Measurements from ENCODE around the gene F11R. TPM values are rescaled to one million over a fixed set of nuclear protein-coding genes. Genes with fewer than 3 reads are reported as not detected.
A peak's percentile ranks its signal among the peaks of the same experiment; 100 is the strongest.

Gene F11R
- total RNA-seq, 4 donors from 2014 or later = 4.5 to 28.2 (median 9.9) TPM

DNA sequence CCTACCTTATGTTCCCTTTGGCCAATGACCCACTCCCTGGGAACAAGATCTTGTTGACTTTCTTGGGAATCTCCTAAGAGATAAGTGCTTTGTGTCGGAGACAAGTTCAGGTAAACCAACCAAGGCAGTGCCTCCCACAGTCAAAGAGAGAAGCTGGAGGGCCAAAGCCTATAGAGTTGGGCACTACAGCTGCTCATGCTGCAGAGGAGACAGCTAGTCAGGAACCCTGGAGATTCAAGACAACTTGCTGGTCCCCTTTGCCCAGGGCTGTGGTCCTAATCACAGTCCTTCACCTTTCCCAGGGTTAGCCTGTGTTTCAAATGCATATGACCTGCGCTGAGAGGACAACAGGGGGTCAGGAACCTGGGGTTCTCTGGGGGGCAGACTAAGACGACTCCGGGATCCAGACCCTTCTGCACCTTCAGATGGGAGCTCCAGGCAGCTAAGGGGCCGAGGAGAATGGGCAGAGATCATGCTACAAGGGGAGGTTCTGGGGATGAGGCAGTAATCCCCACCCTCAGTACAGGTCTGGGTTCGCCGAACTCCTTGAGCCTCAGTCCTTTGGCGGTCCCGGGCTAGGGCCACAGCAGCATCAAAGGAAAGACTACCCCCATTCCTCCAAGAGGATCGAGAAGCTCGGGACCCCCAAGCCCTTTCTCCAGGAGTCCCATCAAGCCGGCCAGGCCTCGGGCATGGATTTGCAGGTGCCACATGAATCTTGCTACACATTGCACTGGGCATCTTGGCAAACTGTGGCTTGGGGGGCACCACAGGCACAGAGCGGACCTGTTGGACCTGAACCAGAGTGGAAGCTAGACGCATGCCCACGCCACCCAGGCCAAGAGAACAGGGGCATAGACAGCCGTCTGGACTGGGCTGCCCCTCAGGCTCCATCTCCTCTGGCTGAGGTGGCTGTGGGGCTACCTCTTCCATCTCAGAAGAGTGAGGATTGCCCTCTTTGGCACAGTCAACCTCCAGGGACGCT is 26.8 kb upstream of the F11R start:
- Histone ChIP-seq H3K27me3 (peaks cover 4% of the 10 kb centered on the region), H3K36me3 (peaks cover 0 to 13% of the 10 kb centered on the region in 2 donors), H3K4me3 (no peak overlapping the region), H3K27ac (peak overlapping the region in 1 of 4 donors; percentile 97), H3K4me1 (peaks cover 0 to 26% (median 8%) of the 10 kb centered on the region in 3 donors), H3K9me3 (no peaks in the 10 kb centered on the region)
- ATAC-seq = no peak
- 98 to 100% methylated on average over 1 to 6 of the region's 18 CpGs for WGBS, 2 donors (ENCODE audit: low coverage in 1 of 2)
- TF ChIP-seq EP300 (IDR thresholded peaks at IDR 0.05) = no peak
- no peak for TF ChIP-seq POLR2A (IDR thresholded peaks at IDR 0.05)
- TF ChIP-seq POLR2AphosphoS5 (IDR thresholded peaks at IDR 0.05) = no peak
- TF ChIP-seq, protein P1, sequence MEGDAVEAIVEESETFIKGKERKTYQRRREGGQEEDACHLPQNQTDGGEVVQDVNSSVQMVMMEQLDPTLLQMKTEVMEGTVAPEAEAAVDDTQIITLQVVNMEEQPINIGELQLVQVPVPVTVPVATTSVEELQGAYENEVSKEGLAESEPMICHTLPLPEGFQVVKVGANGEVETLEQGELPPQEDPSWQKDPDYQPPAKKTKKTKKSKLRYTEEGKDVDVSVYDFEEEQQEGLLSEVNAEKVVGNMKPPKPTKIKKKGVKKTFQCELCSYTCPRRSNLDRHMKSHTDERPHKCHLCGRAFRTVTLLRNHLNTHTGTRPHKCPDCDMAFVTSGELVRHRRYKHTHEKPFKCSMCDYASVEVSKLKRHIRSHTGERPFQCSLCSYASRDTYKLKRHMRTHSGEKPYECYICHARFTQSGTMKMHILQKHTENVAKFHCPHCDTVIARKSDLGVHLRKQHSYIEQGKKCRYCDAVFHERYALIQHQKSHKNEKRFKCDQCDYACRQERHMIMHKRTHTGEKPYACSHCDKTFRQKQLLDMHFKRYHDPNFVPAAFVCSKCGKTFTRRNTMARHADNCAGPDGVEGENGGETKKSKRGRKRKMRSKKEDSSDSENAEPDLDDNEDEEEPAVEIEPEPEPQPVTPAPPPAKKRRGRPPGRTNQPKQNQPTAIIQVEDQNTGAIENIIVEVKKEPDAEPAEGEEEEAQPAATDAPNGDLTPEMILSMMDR (IDR thresholded peaks at IDR 0.05) = no peak

DNA sequence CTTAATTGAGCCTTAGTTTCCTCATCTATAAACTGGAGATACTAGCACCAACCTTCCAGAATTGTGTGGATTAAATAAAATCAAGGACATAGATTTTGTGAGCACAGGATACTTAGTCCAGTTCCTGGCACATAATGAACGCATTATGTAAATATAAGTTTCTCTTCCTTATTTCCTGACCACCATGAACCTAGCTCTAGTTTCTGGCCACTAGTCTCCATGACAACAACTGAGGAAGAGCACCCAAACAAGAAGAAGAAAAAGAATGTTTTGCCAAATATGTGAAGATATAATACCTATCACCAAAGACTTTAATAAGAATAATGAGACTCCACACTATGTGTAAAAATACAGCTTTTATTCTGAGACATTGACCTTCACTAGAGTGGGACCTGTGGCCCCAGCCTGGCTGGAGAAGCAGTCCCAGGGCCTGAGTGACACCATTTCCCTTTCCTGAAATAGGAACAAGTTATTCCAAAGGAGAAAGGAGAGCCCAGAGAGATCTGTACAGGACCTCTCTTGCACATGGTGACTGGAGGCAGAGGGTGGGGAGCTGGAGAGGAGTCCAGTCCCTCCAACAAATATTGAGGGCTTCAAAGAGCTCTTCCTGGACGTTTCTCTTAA is 25.8 kb upstream of the F11R start:
- TF ChIP-seq POLR2A (IDR thresholded peaks at IDR 0.05) = no peak
- TF ChIP-seq POLR2AphosphoS5 (IDR thresholded peaks at IDR 0.05) = no peak
- no peak for TF ChIP-seq EP300 (IDR thresholded peaks at IDR 0.05)
- TF ChIP-seq, protein P1 (IDR thresholded peaks at IDR 0.05) = no peak
- Histone ChIP-seq H3K36me3 (peaks cover 0 to 23% of the 10 kb centered on the region in 2 donors), H3K9me3 (no peaks in the 10 kb centered on the region), H3K27ac (peak overlapping the region; percentile 88 to 97 (median 94)), H3K4me3 (peak overlapping the region; percentile 90 to 94), H3K27me3 (no peaks in the 10 kb centered on the region), H3K4me1 (peaks cover 0 to 35% (median 8%) of the 10 kb centered on the region in 3 donors)
- no peak for ATAC-seq
- WGBS, 2 donors (ENCODE audit: low coverage in 1 of 2) = 61 to 80% methylated on average over 1 to 2 of the region's 2 CpGs

DNA sequence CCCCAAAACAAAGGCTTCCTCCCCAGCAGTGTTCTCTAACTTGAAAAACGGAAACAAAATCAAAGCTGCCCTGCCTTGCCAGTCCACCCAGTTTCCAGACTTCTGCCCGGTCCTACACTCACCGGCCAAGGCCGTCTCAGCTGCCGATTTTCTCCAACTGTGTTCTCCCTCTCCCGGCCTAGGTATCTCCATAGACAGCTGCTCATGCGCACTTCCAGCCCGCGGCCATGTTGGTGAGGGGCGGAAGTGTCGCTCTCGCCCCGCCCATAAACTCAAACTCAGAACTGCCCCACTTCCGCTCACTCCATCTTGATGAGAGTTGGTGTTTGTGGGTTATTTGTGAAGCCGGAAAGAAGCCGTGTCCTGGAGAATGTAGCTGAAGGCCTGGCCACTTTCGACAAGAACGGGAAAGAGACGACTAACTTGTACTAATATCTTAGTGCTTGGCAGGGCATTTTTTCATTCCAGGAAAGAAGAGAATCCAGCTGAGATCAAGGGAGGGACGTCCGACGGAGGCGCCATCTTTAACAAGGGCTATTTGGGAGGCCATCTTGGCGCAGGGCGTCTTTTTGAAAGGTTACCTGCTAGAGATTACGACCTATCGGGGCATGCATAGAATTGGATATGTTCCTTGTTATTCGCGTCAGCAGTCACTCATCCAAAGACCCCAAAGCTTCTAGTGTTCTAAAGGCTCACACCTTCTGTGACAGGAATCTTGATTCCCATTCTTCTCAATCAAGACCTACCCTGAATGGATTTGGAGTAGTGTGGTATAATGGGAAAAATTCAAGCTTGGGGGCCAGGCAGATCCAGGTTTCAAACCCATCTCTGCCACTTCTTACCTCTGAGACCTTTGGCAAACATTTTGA is 25.0 kb upstream of the F11R start, which contains the start of gene USF1:
Gene USF1 (minus strand): TSS at position 242 of the 869 bp plus-strand sequence. CDS start 2,702 bp downstream, outside the sequence.
- no peak for TF ChIP-seq EP300 (IDR thresholded peaks at IDR 0.05)
- TF ChIP-seq POLR2AphosphoS5 (IDR thresholded peaks at IDR 0.05) = peak; percentile 73
- TF ChIP-seq, protein P1 (IDR thresholded peaks at IDR 0.05) = no peak
- TF ChIP-seq POLR2A (IDR thresholded peaks at IDR 0.05) = peak; percentile 37 to 58

DNA sequence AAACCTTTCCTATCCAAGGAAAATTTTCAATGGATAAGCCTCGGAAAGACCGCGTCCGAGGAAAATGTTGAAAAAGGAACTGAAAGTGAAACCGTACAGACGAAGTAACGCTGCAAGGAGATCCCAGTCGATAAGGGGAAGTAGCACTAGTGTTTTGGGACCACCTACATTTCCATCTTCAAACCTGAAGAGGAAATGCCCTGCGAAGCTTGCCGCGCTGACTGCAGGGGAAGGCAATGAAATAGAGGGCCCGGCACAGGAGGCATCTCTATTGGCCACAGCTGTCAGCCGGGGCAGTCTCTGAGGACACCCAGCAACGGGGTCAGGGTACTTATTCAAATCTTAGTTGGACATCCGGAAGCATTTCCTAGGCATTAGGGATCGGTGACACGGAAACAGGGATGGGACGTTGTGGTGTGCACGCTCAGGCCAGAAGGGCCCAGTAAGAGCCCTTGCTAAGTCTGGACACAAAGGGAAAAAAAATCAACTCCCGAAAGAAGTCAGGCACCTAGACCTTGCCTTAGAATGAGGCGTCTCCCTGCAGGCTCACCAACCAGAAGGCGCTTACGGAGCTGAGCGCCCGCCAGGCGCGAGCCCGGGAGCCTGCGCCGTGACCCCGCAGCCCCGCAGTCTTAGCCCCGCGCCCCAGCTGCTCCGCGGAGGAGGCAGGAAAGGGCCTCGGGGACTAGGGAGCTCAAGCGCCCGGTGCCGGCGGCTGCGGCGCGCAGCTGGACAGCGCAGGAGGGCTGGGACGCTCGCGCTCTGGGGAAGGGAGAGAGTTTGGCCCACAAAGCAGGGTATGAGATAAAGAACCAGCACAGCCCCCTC is 24.2 kb upstream of the F11R start:
- H3K27me3 ChIP-seq = no peaks in the 10 kb centered on the region
- peaks cover 2 to 34% of the 10 kb centered on the region in 2 donors for H3K36me3 ChIP-seq

More for the DNA sequence above, 25.0 kb upstream of the F11R start, which contains the start of gene USF1:
- Histone ChIP-seq H3K27me3 (no peaks in the 10 kb centered on the region), H3K4me1 (peaks cover 0 to 35% (median 8%) of the 10 kb centered on the region in 3 donors), H3K4me3 (peak within 1 kb of the TSS; percentile 90 to 94), H3K36me3 (peaks cover 0 to 26% of the 10 kb centered on the region in 2 donors), H3K9me3 (no peaks in the 10 kb centered on the region), H3K27ac (peak within 1 kb of the TSS; percentile 88 to 97 (median 94))
- peak; percentile 98 for ATAC-seq
- WGBS, 2 donors (ENCODE audit: low coverage in 1 of 2) = 0 to 5% methylated on average over 4 to 14 of the region's 29 CpGs

More for the DNA sequence above, 24.2 kb upstream of the F11R start:
- WGBS, 2 donors (ENCODE audit: low coverage in 1 of 2) = 0% methylated on average over 14 to 18 of the region's 48 CpGs
- no peaks in the 10 kb centered on the region for H3K9me3 ChIP-seq
- peak overlapping the region; percentile 88 to 97 (median 94) for H3K27ac ChIP-seq
- peak overlapping the region; percentile 90 to 94 for H3K4me3 ChIP-seq
- TF ChIP-seq POLR2AphosphoS5 (IDR thresholded peaks at IDR 0.05) = no peak
- no peak for TF ChIP-seq EP300 (IDR thresholded peaks at IDR 0.05)
- TF ChIP-seq, protein P1 (IDR thresholded peaks at IDR 0.05) = no peak
- TF ChIP-seq POLR2A (IDR thresholded peaks at IDR 0.05) = no peak
- H3K4me1 ChIP-seq = peaks cover 0 to 35% (median 8%) of the 10 kb centered on the region in 3 donors
- peak; percentile 57 for ATAC-seq
